NCI-H2196 (cell line): Measurements from ENCODE around the gene MBD3L3.
"Not testable (repeated sequence)": the region's sequence is repeated elsewhere in the genome, so short reads cannot be mapped to it uniquely, and the experiment has no call there.

Source experiments
- DNase-seq: peaks from one replicate; lab custom pipeline; 2025; ENCODE audit not compliant: unreplicated experiment; lab: John Stamatoyannopoulos, UW

MBD3L3 gene

GRCh38 chr19:7058576-7058975 lies at the start of gene MBD3L3:
TSS of gene MBD3L3 (minus strand) at chr19:7058676. CDS start at chr19:7058605, 71 bp downstream.
- not testable (repeated sequence) for DNase-seq

GRCh38 chr19:7106711-7107657 lies 48.5 kb upstream of the MBD3L3 start:
- no peak for DNase-seq

- no peak for DNase-seq
These were observed 46.4 kb upstream of the MBD3L3 start for GRCh38 chr19:7104747-7105447.

GRCh38 chr19:7101498-7102253 lies 43.2 kb upstream of the MBD3L3 start:
- DNase-seq, result no peak

GRCh38 chr19:7099597-7099921 lies 41.1 kb upstream of the MBD3L3 start:
- no peak for DNase-seq

GRCh38 chr19:7098701-7099596 lies 40.5 kb upstream of the MBD3L3 start:
- peak; percentile 100 for DNase-seq

- DNase-seq, result no peak
These were observed 39.6 kb upstream of the MBD3L3 start for GRCh38 chr19:7098096-7098495.

- no peak for DNase-seq
These were observed 30.5 kb upstream of the MBD3L3 start for GRCh38 chr19:7088999-7089398.

- no peak for DNase-seq
These were observed 24.8 kb upstream of the MBD3L3 start for GRCh38 chr19:7083076-7083956.

- no peak for DNase-seq
These were observed 19.5 kb upstream of the MBD3L3 start for GRCh38 chr19:7078008-7078407.

- no peak for DNase-seq
These were observed 17.7 kb upstream of the MBD3L3 start for GRCh38 chr19:7076151-7076550.

- DNase-seq, result no peak
These were observed 16.3 kb upstream of the MBD3L3 start for GRCh38 chr19:7074705-7075282.

- DNase-seq, result no peak
These were observed 14.1 kb upstream of the MBD3L3 start for GRCh38 chr19:7072541-7072940.

GRCh38 chr19:7069904-7070226 lies 11.4 kb upstream of the MBD3L3 start:
- no peak for DNase-seq

- DNase-seq, result peak; percentile 97
These were observed 10.8 kb upstream of the MBD3L3 start, which contains the start of gene ZNF557 for GRCh38 chr19:7069042-7069903. TSS of gene ZNF557 (plus strand) at chr19:7069703. CDS start at chr19:7075075, 5,372 bp downstream.

- no peak for DNase-seq
These were observed 10.1 kb upstream of the MBD3L3 start for GRCh38 chr19:7068599-7068998.

- DNase-seq, result no peak
These were observed 9.2 kb upstream of the MBD3L3 start for GRCh38 chr19:7067716-7068115.

GRCh38 chr19:7067122-7067521 lies 8.6 kb upstream of the MBD3L3 start:
- not testable (repeated sequence) for DNase-seq
